HEK293 (cell line): ENCODE measurements around the gene MMP14.

ENCODE experiments used
- EGR2 ChIP-seq: fragments of 450-650 bp; formaldehyde crosslinking; IDR thresholded peaks from 2 replicates; pipeline ENCODE4 v1.5.1; 2016; ENCODE audit warnings: low read depth, missing biosample characterization, missing genetic modification characterization
- SETDB1 ChIP-seq: IDR thresholded peaks from one replicate; pipeline ENCODE4 v1.6.1; 2017; ENCODE audit warnings: mild to moderate bottlenecking, low read length, moderate library complexity, mixed read lengths; ENCODE audit not compliant: insufficient read length
- TCF7L2 ChIP-seq: IDR thresholded peaks from 2 replicates; pipeline ENCODE4 v1.6.1; 2011; ENCODE audit warnings: low read depth, mild to moderate bottlenecking, inconsistent platforms, low read length, moderate library complexity, borderline replicate concordance
- ZBTB1 ChIP-seq: fragments of 450-650 bp; formaldehyde crosslinking; IDR thresholded peaks from 2 replicates; pipeline ENCODE4 v1.5.1; 2016; ENCODE audit warnings: missing biosample characterization, missing genetic modification characterization
- ZIC2 ChIP-seq: fragments of 450-650 bp; formaldehyde crosslinking; IDR thresholded peaks from 2 replicates; pipeline ENCODE4 v1.5.1; 2016; ENCODE audit warnings: missing biosample characterization, missing genetic modification characterization
- ZNF274 ChIP-seq, 2 experiments: fragments of 200-500 bp in 1 of 2; fragments of 450-650 bp in 1 of 2; sonication (Bioruptor generic) in 1 of 2; formaldehyde crosslinking in 1 of 2; IDR thresholded peaks; 2 replicates each; pipeline versions ENCODE4 v1.5.1 to v1.6.1; 2014 to 2016; ENCODE audit warnings: borderline replicate concordance in 1 of 2, inconsistent platforms in 1 of 2, low read length in 1 of 2, missing biosample characterization in 1 of 2, missing genetic modification characterization in 1 of 2
- ZNF747 ChIP-seq: fragments of 450-650 bp; formaldehyde crosslinking; IDR thresholded peaks from 2 replicates; pipeline ENCODE4 v1.5.1; 2016; ENCODE audit warnings: missing biosample characterization, missing genetic modification characterization
- ZNF776 ChIP-seq: fragments of 450-650 bp; formaldehyde crosslinking; IDR thresholded peaks from 2 replicates; pipeline ENCODE4 v1.5.0; 2017; ENCODE audit warnings: missing biosample characterization, missing genetic modification characterization, borderline replicate concordance
- TF ChIP-seq, protein P1 (sequence below): fragments of 450-650 bp; formaldehyde crosslinking; IDR thresholded peaks from 2 replicates; pipeline ENCODE4 v1.5.1; 2016; ENCODE audit warnings: missing biosample characterization, missing genetic modification characterization
- TF ChIP-seq, protein P2 (sequence below): fragments of 450-650 bp; formaldehyde crosslinking; IDR thresholded peaks from 2 replicates; pipeline ENCODE4 v1.5.1; 2016; ENCODE audit warnings: missing biosample characterization, missing genetic modification characterization
- TF ChIP-seq, protein P3 (sequence below): fragments of 450-650 bp; formaldehyde crosslinking; IDR thresholded peaks from 2 replicates; pipeline ENCODE4 v1.5.1; 2016; ENCODE audit warnings: missing biosample characterization, missing genetic modification characterization
- TF ChIP-seq, protein P4 (sequence below): fragments of 450-650 bp; formaldehyde crosslinking; IDR thresholded peaks from 2 replicates; pipeline ENCODE4 v1.5.1; 2016; ENCODE audit warnings: missing biosample characterization, missing genetic modification characterization
- TF ChIP-seq, protein P5 (sequence below): fragments of 450-650 bp; formaldehyde crosslinking; IDR thresholded peaks from 2 replicates; pipeline ENCODE4 v1.5.1; 2016; ENCODE audit warnings: missing biosample characterization, missing genetic modification characterization, borderline replicate concordance

DNA sequence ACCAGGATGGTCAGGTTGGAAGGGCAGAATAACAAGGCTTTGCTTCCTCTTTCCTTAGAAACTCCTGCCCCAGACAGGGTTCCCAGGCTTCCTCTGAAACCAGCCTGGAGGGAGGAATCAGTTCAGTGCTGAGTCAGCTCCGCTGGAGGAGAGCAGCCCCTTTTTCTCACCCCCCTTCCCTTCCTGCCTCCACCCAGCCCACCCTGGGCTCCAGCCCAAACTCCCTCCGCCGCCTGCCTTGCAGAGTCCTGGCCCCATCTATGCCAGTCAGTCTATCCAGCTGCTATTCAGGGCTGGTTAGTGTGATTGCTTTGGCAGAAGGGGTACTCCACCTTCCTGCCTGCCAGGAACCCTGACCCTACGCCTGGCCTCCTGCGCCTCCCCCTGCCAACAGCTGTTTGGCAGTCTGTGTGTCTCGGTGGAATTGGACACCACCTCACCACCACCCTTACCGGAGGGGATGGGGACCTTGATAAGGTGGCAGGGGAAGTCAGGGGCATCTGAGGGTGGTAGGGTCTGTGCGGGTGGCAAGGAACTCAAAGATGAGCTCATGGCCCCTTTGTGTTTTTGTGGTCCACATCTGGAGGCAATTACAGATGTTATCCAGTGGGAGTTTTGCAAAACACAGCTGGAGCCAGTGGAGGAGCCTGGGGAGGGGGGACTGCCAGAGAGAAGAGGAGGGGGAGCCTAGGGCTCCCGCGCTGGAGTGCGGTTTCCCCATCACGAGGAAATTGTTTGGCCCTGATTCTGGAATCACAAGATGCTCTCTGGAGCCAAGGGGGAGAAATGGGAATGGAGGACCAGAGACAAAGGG lies 12.2 kb downstream of the MMP14 start:
- TF ChIP-seq, protein P1, sequence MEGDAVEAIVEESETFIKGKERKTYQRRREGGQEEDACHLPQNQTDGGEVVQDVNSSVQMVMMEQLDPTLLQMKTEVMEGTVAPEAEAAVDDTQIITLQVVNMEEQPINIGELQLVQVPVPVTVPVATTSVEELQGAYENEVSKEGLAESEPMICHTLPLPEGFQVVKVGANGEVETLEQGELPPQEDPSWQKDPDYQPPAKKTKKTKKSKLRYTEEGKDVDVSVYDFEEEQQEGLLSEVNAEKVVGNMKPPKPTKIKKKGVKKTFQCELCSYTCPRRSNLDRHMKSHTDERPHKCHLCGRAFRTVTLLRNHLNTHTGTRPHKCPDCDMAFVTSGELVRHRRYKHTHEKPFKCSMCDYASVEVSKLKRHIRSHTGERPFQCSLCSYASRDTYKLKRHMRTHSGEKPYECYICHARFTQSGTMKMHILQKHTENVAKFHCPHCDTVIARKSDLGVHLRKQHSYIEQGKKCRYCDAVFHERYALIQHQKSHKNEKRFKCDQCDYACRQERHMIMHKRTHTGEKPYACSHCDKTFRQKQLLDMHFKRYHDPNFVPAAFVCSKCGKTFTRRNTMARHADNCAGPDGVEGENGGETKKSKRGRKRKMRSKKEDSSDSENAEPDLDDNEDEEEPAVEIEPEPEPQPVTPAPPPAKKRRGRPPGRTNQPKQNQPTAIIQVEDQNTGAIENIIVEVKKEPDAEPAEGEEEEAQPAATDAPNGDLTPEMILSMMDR (tag by site-specific recombination): no peak
- TF ChIP-seq ZNF776 (tag by site-specific recombination): no peak
- no peak for TF ChIP-seq ZNF274 (IDR thresholded peaks at IDR 0.05; ENCODE audit: low read length)
- no peak for TF ChIP-seq ZNF274 (tag by site-specific recombination; IDR thresholded peaks at IDR 0.05; ENCODE audit: borderline replicate concordance)
- TF ChIP-seq EGR2: no peak
- TF ChIP-seq, protein P2, sequence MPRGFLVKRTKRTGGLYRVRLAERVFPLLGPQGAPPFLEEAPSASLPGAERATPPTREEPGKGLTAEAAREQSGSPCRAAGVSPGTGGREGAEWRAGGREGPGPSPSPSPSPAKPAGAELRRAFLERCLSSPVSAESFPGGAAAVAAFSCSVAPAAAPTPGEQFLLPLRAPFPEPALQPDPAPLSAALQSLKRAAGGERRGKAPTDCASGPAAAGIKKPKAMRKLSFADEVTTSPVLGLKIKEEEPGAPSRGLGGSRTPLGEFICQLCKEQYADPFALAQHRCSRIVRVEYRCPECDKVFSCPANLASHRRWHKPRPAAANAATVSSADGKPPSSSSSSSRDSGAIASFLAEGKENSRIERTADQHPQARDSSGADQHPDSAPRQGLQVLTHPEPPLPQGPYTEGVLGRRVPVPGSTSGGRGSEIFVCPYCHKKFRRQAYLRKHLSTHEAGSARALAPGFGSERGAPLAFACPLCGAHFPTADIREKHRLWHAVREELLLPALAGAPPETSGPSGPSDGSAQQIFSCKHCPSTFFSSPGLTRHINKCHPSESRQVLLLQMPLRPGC: no peak
- TF ChIP-seq, protein P3, sequence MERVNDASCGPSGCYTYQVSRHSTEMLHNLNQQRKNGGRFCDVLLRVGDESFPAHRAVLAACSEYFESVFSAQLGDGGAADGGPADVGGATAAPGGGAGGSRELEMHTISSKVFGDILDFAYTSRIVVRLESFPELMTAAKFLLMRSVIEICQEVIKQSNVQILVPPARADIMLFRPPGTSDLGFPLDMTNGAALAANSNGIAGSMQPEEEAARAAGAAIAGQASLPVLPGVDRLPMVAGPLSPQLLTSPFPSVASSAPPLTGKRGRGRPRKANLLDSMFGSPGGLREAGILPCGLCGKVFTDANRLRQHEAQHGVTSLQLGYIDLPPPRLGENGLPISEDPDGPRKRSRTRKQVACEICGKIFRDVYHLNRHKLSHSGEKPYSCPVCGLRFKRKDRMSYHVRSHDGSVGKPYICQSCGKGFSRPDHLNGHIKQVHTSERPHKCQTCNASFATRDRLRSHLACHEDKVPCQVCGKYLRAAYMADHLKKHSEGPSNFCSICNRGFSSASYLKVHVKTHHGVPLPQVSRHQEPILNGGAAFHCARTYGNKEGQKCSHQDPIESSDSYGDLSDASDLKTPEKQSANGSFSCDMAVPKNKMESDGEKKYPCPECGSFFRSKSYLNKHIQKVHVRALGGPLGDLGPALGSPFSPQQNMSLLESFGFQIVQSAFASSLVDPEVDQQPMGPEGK (tag by site-specific recombination): no peak
- no peak for TF ChIP-seq ZNF747 (tag by site-specific recombination)
- no peak for TF ChIP-seq SETDB1
- TF ChIP-seq TCF7L2: no peak
- no peak for TF ChIP-seq ZBTB1 (tag by site-specific recombination)
- TF ChIP-seq, protein P4, sequence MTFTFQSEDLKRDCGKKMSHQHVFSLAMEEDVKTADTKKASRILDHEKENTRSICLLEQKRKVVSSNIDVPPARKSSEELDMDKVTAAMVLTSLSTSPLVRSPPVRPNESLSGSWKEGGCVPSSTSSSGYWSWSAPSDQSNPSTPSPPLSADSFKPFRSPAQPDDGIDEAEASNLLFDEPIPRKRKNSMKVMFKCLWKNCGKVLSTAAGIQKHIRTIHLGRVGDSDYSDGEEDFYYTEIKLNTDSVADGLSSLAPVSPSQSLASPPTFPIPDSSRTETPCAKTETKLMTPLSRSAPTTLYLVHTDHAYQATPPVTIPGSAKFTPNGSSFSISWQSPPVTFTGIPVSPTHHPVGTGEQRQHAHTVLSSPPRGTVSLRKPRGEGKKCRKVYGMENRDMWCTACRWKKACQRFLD: no peak
- TF ChIP-seq, protein P5, sequence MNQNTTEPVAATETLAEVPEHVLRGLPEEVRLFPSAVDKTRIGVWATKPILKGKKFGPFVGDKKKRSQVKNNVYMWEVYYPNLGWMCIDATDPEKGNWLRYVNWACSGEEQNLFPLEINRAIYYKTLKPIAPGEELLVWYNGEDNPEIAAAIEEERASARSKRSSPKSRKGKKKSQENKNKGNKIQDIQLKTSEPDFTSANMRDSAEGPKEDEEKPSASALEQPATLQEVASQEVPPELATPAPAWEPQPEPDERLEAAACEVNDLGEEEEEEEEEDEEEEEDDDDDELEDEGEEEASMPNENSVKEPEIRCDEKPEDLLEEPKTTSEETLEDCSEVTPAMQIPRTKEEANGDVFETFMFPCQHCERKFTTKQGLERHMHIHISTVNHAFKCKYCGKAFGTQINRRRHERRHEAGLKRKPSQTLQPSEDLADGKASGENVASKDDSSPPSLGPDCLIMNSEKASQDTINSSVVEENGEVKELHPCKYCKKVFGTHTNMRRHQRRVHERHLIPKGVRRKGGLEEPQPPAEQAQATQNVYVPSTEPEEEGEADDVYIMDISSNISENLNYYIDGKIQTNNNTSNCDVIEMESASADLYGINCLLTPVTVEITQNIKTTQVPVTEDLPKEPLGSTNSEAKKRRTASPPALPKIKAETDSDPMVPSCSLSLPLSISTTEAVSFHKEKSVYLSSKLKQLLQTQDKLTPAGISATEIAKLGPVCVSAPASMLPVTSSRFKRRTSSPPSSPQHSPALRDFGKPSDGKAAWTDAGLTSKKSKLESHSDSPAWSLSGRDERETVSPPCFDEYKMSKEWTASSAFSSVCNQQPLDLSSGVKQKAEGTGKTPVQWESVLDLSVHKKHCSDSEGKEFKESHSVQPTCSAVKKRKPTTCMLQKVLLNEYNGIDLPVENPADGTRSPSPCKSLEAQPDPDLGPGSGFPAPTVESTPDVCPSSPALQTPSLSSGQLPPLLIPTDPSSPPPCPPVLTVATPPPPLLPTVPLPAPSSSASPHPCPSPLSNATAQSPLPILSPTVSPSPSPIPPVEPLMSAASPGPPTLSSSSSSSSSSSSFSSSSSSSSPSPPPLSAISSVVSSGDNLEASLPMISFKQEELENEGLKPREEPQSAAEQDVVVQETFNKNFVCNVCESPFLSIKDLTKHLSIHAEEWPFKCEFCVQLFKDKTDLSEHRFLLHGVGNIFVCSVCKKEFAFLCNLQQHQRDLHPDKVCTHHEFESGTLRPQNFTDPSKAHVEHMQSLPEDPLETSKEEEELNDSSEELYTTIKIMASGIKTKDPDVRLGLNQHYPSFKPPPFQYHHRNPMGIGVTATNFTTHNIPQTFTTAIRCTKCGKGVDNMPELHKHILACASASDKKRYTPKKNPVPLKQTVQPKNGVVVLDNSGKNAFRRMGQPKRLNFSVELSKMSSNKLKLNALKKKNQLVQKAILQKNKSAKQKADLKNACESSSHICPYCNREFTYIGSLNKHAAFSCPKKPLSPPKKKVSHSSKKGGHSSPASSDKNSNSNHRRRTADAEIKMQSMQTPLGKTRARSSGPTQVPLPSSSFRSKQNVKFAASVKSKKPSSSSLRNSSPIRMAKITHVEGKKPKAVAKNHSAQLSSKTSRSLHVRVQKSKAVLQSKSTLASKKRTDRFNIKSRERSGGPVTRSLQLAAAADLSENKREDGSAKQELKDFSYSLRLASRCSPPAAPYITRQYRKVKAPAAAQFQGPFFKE (tag by site-specific recombination): no peak
- peak; percentile 16; the same call in 1 of the 2 replicates for TF ChIP-seq ZIC2 (tag by site-specific recombination)
